Rectal smooth muscle tissue (tissue), 1 donor: ENCODE measurements around the gene SMC1B.
A peak's percentile ranks its signal among the peaks of the same experiment; 100 is the strongest.
"Not testable (repeated sequence)": the region's sequence is repeated elsewhere in the genome, so short reads cannot be mapped to it uniquely, and the experiment has no call there.

Experiments
- H3K27ac ChIP-seq: one replicate; pipeline ENCODE4 v1.7.0; 2013; ENCODE audit warnings: low read depth, low read length, inconsistent platforms
- H3K27me3 ChIP-seq: one replicate; pipeline ENCODE4 v1.7.0; 2013; ENCODE audit warnings: low read length; ENCODE audit not compliant: control insufficient read depth, insufficient read depth
- H3K36me3 ChIP-seq: one replicate; pipeline ENCODE4 v1.7.0; 2013; ENCODE audit warnings: low read length; ENCODE audit not compliant: control insufficient read depth, insufficient read depth
- H3K4me1 ChIP-seq: one replicate; pipeline ENCODE4 v1.7.0; 2013; ENCODE audit warnings: low read length; ENCODE audit not compliant: control insufficient read depth, insufficient read depth
- H3K4me3 ChIP-seq: one replicate; pipeline ENCODE4 v1.7.0; 2013; ENCODE audit warnings: low read length
- H3K9ac ChIP-seq: one replicate; pipeline ENCODE4 v1.7.0; 2013; ENCODE audit warnings: low read length

The SMC1B gene

DNA sequence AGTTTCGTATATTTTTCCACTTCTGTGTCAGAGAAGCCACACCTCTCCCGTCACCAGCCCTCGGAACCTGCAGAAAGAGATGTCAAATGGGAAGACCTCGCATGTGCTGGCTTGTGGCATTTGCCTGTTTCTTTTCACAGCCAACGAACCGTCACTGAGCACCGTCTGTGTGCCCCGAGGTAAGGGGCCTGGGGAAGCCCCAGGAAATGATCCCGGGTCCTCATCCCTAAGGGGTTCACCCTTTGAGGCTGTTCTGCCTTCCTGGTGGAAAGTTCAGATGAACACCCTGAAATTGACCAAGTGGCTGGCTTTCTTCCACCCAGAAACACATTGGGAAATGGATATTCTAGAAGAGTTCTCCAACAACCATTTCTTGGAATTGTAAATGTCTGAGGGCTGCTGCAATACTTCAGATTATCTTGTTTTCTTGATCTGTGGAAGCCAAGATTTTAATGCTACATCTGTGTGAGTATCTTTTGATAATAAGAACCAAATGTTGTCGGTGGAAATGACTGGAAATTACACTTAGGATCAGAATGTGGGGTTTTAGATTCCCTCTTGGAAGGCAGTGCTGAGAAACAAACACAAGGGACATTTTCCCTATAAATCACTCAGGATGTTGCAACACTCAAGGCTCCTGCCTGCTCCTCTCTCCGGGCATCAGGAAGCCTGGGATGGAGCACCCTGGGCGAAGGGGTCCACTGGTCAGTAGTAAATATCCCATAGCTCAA, 37.7 kb upstream of the SMC1B start:
- no peak overlapping the region for H3K9ac ChIP-seq
- no peaks in the 10 kb centered on the region for H3K36me3 ChIP-seq
- no peaks in the 10 kb centered on the region for H3K27me3 ChIP-seq
- H3K4me3 ChIP-seq = no peak overlapping the region
- H3K4me1 ChIP-seq = no peaks in the 10 kb centered on the region
- H3K27ac ChIP-seq = no peak overlapping the region

- Histone ChIP-seq H3K27ac (peak overlapping the region; percentile 40), H3K4me1 (no peaks in the 10 kb centered on the region), H3K27me3 (no peaks in the 10 kb centered on the region)
Observed at GRCh38 chr22:45450101-45450785, 36.8 kb upstream of the SMC1B start.

DNA sequence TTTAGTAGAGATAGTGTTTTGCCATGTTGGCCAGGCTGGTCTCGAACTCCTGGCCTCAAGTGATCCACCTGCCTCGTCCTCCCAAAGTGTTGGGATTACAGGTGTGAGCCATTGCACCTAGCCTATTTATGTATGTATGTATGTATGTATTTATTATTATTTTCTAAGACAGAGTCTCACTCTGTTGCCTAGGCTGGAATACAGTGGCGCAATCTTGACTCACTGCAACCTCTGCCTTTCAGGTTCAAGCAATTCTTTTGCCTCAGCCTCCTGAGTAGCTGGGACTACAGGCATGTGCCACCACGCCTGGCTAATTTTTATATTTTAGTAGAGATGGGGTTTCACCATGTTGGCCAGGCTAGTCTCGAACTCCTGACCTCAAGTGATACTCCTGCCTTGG, 36.0 kb upstream of the SMC1B start:
- not testable (repeated sequence) for H3K9ac ChIP-seq, H3K4me1 ChIP-seq, H3K4me3 ChIP-seq, H3K36me3 ChIP-seq, H3K27me3 ChIP-seq, H3K27ac ChIP-seq

More at GRCh38 chr22:45450101-45450785, 36.8 kb upstream of the SMC1B start:
- Histone ChIP-seq H3K9ac (no peak overlapping the region), H3K4me3 (no peak overlapping the region), H3K36me3 (no peaks in the 10 kb centered on the region)

DNA sequence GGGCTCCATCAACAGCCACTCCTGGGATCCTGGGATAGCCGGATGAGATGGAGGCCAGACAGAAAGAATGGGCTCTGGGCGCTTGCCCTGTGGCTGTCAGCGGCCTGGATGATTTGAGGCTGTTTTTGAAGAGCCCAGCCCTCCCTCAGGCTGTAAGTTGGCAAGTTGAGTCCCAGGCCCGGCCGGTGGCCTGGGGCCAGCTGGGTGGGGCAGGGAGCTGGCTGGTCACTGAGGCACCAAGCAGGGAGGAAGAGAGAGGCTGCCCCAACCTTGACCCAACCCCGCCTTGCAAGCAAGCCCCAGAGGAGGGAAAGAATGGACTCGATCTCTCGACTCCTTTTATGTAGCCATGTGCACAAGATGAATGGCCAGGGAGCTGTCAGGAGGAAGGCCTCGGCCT, 35.0 kb upstream of the SMC1B start:
- Histone ChIP-seq H3K27ac (no peak overlapping the region), H3K4me3 (no peak overlapping the region), H3K9ac (no peak overlapping the region), H3K4me1 (no peaks in the 10 kb centered on the region), H3K36me3 (no peaks in the 10 kb centered on the region), H3K27me3 (no peaks in the 10 kb centered on the region)

- H3K4me1 ChIP-seq, H3K27ac ChIP-seq, H3K36me3 ChIP-seq: not testable (repeated sequence)
Observed at GRCh38 chr22:45447596-45447995, 34.2 kb upstream of the SMC1B start.

DNA sequence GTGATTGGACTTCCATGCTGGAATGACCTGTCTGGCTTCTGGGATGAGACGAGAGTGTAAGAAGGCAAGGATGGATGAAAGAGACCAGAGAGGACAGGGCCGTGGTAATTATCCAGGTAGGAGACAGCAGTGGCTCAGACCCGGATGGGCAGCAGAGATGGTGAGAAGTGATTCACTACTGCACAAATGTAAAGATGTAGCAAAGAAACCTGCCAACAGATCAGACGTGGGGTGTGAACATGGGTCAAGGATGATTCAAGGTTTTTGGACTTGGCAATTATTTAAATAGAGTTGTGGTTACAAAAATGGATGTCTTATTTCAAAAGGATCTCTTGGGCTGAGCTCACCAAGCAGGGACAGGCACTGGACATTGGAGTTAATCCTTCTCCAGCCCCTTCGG, 32.8 kb upstream of the SMC1B start:
- Histone ChIP-seq H3K4me1 (no peaks in the 10 kb centered on the region), H3K9ac (no peak overlapping the region), H3K4me3 (no peak overlapping the region), H3K36me3 (no peaks in the 10 kb centered on the region), H3K27ac (no peak overlapping the region), H3K27me3 (no peaks in the 10 kb centered on the region)

More at GRCh38 chr22:45447596-45447995, 34.2 kb upstream of the SMC1B start:
- not testable (repeated sequence) for H3K27me3 ChIP-seq, H3K4me3 ChIP-seq, H3K9ac ChIP-seq

DNA sequence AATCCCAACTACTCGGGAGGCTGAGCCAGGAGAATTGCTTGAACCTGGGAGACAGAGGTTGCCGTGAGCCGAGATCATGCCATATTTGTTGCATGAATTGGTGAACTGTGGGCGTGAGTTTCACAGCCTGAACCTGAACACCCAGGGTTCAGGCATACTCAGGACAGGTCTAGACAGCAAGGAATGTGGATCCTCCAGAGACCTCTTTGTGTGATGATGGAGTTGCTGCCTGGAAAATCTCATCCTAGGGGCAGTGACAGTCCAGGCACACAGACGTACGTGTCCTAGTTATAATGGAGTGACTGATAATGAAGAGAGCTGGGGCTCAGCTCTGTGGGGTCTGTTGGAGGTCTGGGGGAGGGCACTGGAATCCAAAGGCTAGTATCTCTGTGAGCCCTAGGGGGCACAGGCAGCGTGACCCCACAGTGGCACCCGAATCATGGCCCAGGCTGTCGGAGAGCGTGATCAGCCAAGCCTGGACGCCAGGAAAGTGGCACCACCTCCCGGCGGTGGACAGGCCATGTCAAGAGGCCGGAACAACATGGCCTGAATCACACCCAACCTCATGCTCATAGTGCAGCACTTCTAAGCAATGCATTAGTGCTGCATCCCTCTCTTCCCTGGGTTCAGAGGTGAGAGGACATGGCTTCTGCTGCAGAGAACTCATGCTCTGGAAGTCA, 31.8 kb upstream of the SMC1B start:
- Histone ChIP-seq H3K36me3 (no peaks in the 10 kb centered on the region), H3K9ac (no peak overlapping the region), H3K27me3 (no peaks in the 10 kb centered on the region), H3K4me3 (no peak overlapping the region), H3K4me1 (no peaks in the 10 kb centered on the region), H3K27ac (no peak overlapping the region)

DNA sequence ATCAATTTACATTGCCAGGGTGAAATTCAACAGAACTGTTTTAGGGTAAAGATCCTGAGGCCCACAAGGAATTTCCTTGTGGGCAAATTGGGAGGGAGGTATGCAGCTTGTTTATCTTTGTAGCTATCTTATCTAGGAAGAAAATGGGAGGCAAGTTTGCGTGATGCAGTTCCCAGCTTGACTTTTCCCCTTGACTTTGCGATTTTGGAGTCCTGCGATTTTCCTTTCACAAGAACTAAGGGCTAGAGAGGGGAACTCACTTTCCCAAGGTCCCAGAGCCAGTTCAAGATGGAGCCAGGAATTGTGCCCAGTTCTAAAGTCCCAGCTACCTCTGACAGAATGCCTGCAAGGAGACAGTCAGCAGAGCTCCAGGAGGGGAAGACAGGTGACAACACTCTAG, 30.8 kb upstream of the SMC1B start:
- Histone ChIP-seq H3K4me3 (no peak overlapping the region), H3K27ac (no peak overlapping the region), H3K27me3 (no peaks in the 10 kb centered on the region), H3K4me1 (no peaks in the 10 kb centered on the region), H3K9ac (no peak overlapping the region), H3K36me3 (no peaks in the 10 kb centered on the region)

DNA sequence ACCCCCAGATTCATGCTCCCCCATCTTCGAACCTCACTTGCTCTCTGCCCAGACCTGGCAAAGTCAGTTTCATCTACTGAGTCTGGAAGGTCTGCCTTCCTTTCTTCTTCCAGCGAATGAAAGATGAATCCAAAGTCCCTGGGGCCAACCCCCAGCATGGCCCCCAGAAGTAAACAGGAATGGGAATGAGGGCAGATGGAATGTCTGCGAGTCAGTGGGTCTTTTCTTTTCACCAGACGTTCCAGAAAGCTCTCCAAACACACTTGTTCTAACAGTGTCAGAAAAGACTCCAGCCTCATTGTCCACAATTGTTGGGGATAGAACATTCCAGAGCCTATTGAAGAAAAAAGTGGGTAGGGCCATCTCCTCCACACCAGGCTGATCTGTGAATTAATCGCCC, 28.7 kb upstream of the SMC1B start:
- no peaks in the 10 kb centered on the region for H3K36me3 ChIP-seq
- no peak overlapping the region for H3K27ac ChIP-seq
- H3K27me3 ChIP-seq = no peaks in the 10 kb centered on the region
- no peak overlapping the region for H3K9ac ChIP-seq
- H3K4me1 ChIP-seq = no peaks in the 10 kb centered on the region
- H3K4me3 ChIP-seq = no peak overlapping the region

DNA sequence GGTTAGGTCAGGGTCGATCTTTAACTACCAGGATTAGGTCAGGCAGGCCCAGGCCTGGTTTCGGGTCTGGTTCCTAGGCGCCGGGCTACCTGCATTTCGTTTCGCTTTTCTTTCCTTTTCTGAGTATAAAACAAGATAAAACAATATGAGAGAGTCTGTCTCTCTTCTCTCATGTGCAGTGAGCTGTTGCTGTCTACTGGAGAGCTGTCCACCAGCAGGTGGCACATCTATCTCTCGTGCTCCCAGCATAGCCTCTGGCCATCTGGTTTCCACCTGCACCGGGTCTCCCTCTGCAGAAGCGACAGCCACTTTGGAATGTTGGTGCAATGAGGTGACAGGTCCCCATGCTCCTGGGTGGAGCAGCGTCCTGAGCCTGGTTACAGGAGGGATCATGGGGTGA, 27.7 kb upstream of the SMC1B start:
- H3K4me3 ChIP-seq = no peak overlapping the region
- H3K9ac ChIP-seq = no peak overlapping the region

DNA sequence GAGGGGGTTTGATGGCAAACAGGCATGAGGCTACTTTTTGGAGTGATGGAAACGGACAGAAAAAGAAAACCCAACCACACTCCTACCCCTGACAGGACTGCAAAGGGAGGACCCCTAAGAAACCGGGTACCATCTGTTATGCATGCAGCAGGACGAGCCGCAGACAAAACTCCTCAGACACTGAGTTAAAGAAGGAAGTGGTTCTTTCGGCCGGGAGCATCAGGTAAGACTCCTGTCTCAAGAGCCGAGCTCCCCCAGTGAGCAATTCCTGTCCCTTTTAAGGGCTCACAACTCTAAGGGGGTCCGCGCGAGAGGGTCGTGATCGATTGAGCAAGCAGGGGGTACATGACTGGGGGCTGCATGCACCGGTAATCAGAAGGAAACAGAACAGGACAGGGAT, 27.3 kb upstream of the SMC1B start:
- H3K4me1 ChIP-seq, H3K36me3 ChIP-seq, H3K9ac ChIP-seq, H3K27ac ChIP-seq, H3K4me3 ChIP-seq, H3K27me3 ChIP-seq: not testable (repeated sequence)

More for the DNA sequence above, 27.7 kb upstream of the SMC1B start:
- Histone ChIP-seq H3K27me3 (no peaks in the 10 kb centered on the region), H3K4me1 (no peaks in the 10 kb centered on the region), H3K27ac (no peak overlapping the region), H3K36me3 (no peaks in the 10 kb centered on the region)

DNA sequence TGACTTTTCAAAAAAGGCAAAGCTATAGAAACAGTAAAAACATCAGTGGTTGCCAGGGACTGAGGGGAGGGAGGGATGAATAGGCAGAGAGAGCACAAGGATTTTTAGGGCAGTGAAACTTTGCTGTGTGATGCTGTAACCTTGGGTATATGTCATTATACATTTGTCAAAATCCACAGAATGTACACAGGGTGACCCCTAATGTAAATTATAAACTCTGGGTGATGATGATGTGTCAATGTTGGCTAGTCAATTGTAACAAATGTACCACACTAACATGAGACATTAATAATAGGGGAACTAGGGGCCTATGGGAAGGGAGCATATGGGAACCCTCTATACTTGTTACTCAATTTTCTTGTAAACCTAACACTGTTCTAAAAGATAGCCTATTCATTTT, 24.9 kb upstream of the SMC1B start:
- Histone ChIP-seq H3K4me1 (no peaks in the 10 kb centered on the region), H3K36me3 (no peaks in the 10 kb centered on the region), H3K9ac (no peak overlapping the region), H3K27ac (no peak overlapping the region), H3K27me3 (no peaks in the 10 kb centered on the region), H3K4me3 (no peak overlapping the region)
